HCT116 (cell line): ENCODE data around the gene ZFR2. TPM values are rescaled to one million over a fixed set of nuclear protein-coding genes. Genes with fewer than 3 reads are reported as not detected.
A peak's percentile ranks its signal among the peaks of the same experiment; 100 is the strongest.

Experiments used
- ATAC-seq: fragments of 200-7000 bp; cut with Tn5 transposase; 2 replicates; pipeline ENCODE4 v1.9.1; 2020; ENCODE audit warnings: mild to moderate bottlenecking, moderate library complexity
- BruUV-seq: library from RNA; stranded (reverse); fragments of 400-500 nt; replicated peaks from 2 replicates; lab custom pipeline; 2021; lab: Mats Ljungman, UMichigan
- CTCF ChIA-PET: fragments of 300-600 bp; sonication (Branson Sonifier 250); formaldehyde crosslinking; loops from one replicate; lab custom pipeline; 2021; ENCODE audit warnings: antibody characterized with exemption; lab: Charles Lee
- POLR2A ChIA-PET: fragments of 300-600, 350-600 bp; sonication (Branson Sonifier 250); formaldehyde crosslinking; loops from one replicate; lab custom pipeline; 2021; ENCODE audit warnings: antibody characterized with exemption; lab: Charles Lee
- RAD21 ChIA-PET, 2 experiments: fragments of 300-600 bp; sonication (Branson Sonifier 250); formaldehyde crosslinking; loops; one replicate each; lab custom pipeline; 2023; ENCODE audit warnings: low total read pairs in 2 of 2; ENCODE audit not compliant: uncharacterized antibody in 2 of 2, unreplicated experiment in 2 of 2, low non-redundant PET in 1 of 2; lab: Charles Lee
- DNase-seq: peaks from one replicate; pipeline ENCODE4 v3.0.0-alpha.2; 2010; ENCODE audit warnings: low read depth, low spot score
- H2AFZ ChIP-seq: fragments of 200-600 bp; shearing (Covaris generic), sonication (generic); 2 replicates; pipeline ENCODE4 v1.6.1; 2017; ENCODE audit warnings: low read depth, mixed run types, mixed read lengths, antibody characterized with exemption, low read length; ENCODE audit not compliant: poor library complexity, severe bottlenecking
- H3K27ac ChIP-seq: 2 replicates; pipeline ENCODE4 v1.5.1; 2012; ENCODE audit warnings: low read depth, low read length
- H3K27me3 ChIP-seq: fragments of 200-600 bp; sonication (generic); 2 replicates; pipeline ENCODE4 v1.6.1; 2016; ENCODE audit warnings: mixed run types, low read length, mixed read lengths; ENCODE audit not compliant: insufficient read depth
- H3K36me3 ChIP-seq, 2 experiments: fragments of 200-500 bp in 1 of 2; fragments of 200-600 bp in 1 of 2; sonication (Bioruptor generic) in 1 of 2; sonication (generic) in 1 of 2; 2 replicates each; pipeline versions ENCODE4 v1.5.1 to v1.6.1; 2014 to 2016; ENCODE audit warnings: low read length in 2 of 2, inconsistent platforms in 1 of 2, mixed read lengths in 1 of 2, mixed run types in 1 of 2; ENCODE audit not compliant: insufficient read depth in 2 of 2, control insufficient read depth in 1 of 2
- H3K4me1 ChIP-seq, 2 experiments: fragments of 200-600 bp in 1 of 2; sonication (generic) in 1 of 2; 2 replicates each; pipeline versions ENCODE4 v1.5.1 to v1.6.1; 2012 to 2017; ENCODE audit warnings: low read length in 2 of 2, inconsistent platforms in 1 of 2, mild to moderate bottlenecking in 1 of 2, mixed read lengths in 1 of 2, mixed run types in 1 of 2, moderate library complexity in 1 of 2; ENCODE audit not compliant: insufficient read depth in 2 of 2, control insufficient read depth in 1 of 2
- H3K4me2 ChIP-seq: fragments of 200-600 bp; sonication (generic); 2 replicates; pipeline ENCODE4 v1.6.1; 2017; ENCODE audit warnings: mixed run types, low read length, mixed read lengths
- H3K4me3 ChIP-seq, 2 experiments: fragments of 200-600 bp in 1 of 2; sonication (generic) in 1 of 2; replicated peaks in 1 of 2; 2 replicates each; pipeline ENCODE4 v1.5.1; 2011 to 2016; ENCODE audit warnings: low read length in 2 of 2, control low read depth in 1 of 2, low read depth in 1 of 2, mild to moderate bottlenecking in 1 of 2, mixed read lengths in 1 of 2, mixed run types in 1 of 2
- H3K79me2 ChIP-seq: fragments of 200-600 bp; sonication (generic); 2 replicates; pipeline ENCODE4 v1.6.1; 2017; ENCODE audit warnings: mild to moderate bottlenecking, mixed run types, low read length, moderate library complexity, mixed read lengths; ENCODE audit not compliant: insufficient read depth
- H3K9ac ChIP-seq: fragments of 200-600 bp; sonication (generic); 2 replicates; pipeline ENCODE4 v1.6.1; 2016; ENCODE audit warnings: low read length, mixed read lengths
- H3K9me2 ChIP-seq: fragments of 200-600 bp; sonication (generic), shearing (Covaris generic); 2 replicates; pipeline ENCODE4 v1.6.1; 2017; ENCODE audit warnings: mixed run types, mild to moderate bottlenecking, moderate library complexity; ENCODE audit not compliant: insufficient read depth
- H3K9me3 ChIP-seq, 2 experiments: fragments of 200-500 bp in 1 of 2; fragments of 200-600 bp in 1 of 2; sonication (Bioruptor generic) in 1 of 2; sonication (generic) in 1 of 2; 2 replicates each; pipeline ENCODE4 v1.6.1; 2014 to 2017; ENCODE audit warnings: low read length in 2 of 2, mixed read lengths in 2 of 2, inconsistent platforms in 1 of 2, low read depth in 1 of 2, mild to moderate bottlenecking in 1 of 2, mixed run types in 1 of 2, moderate library complexity in 1 of 2; ENCODE audit not compliant: control insufficient read depth in 1 of 2, insufficient read depth in 1 of 2
- H4K20me1 ChIP-seq: fragments of 200-600 bp; sonication (generic), shearing (Covaris generic); 2 replicates; pipeline ENCODE4 v1.6.1; 2017; ENCODE audit warnings: mixed run types, mild to moderate bottlenecking, moderate library complexity; ENCODE audit not compliant: insufficient read depth
- ATF3 ChIP-seq: IDR thresholded peaks from 2 replicates; pipeline ENCODE4 v1.6.1; 2012
- CEBPB ChIP-seq: IDR thresholded peaks from 2 replicates; pipeline ENCODE4 v1.6.1; 2012; ENCODE audit warnings: low read depth
- CTCF ChIP-seq, 3 experiments: fragments of 200-600 bp in 1 of 3; sonication (generic) in 1 of 3; IDR thresholded peaks in 2 of 3; conservative IDR thresholded peaks in 1 of 3; 2 replicates each; pipeline ENCODE4 v1.5.1; 2012 to 2017; ENCODE audit warnings: low read depth in 2 of 3, low read length in 2 of 3, antibody characterized with exemption in 1 of 3, borderline replicate concordance in 1 of 3, control low read depth in 1 of 3, mild to moderate bottlenecking in 1 of 3, mixed read lengths in 1 of 3, mixed run types in 1 of 3, moderate library complexity in 1 of 3; ENCODE audit not compliant: insufficient read depth in 1 of 3
- EGR1 ChIP-seq: IDR thresholded peaks from 2 replicates; pipeline ENCODE4 v1.6.1; 2012; ENCODE audit warnings: low read depth
- EZH2 ChIP-seq: fragments of 200-600 bp; sonication (generic); IDR thresholded peaks from 2 replicates; pipeline ENCODE4 v1.6.1; 2017; ENCODE audit warnings: antibody characterized with exemption, mixed run types
- EZH2phosphoT487 ChIP-seq: fragments of 200-600 bp; IDR thresholded peaks from 2 replicates; pipeline ENCODE4 v1.6.1; 2018; ENCODE audit warnings: antibody characterized with exemption, borderline replicate concordance
- FOSL1 ChIP-seq: IDR thresholded peaks from 2 replicates; pipeline ENCODE4 v1.6.1; 2012; ENCODE audit warnings: low read depth
- JUND ChIP-seq: IDR thresholded peaks from 2 replicates; pipeline ENCODE4 v1.6.1; 2012
- MAX ChIP-seq: IDR thresholded peaks from 2 replicates; pipeline ENCODE4 v1.6.1; 2012
- POLR2A ChIP-seq: IDR thresholded peaks from 2 replicates; pipeline ENCODE4 v1.7.0; 2011; ENCODE audit warnings: borderline replicate concordance; ENCODE audit not compliant: insufficient read depth, insufficient read length; ENCODE audit errors: extremely low read depth
- POLR2AphosphoS5 ChIP-seq: IDR thresholded peaks from 2 replicates; pipeline ENCODE4 v1.6.1; 2011; ENCODE audit warnings: mild to moderate bottlenecking, low read depth, low read length, moderate library complexity
- SIN3A ChIP-seq: IDR thresholded peaks from 2 replicates; pipeline ENCODE4 v1.6.1; 2012; ENCODE audit warnings: low read depth
- SP1 ChIP-seq: IDR thresholded peaks from 2 replicates; pipeline ENCODE4 v1.6.1; 2012; ENCODE audit warnings: low read depth
- TCF7L2 ChIP-seq: IDR thresholded peaks from 2 replicates; pipeline ENCODE4 v1.7.0; 2011; ENCODE audit warnings: borderline replicate concordance, inconsistent platforms; ENCODE audit not compliant: insufficient read depth, insufficient read length; ENCODE audit errors: extremely low read depth
- YY1 ChIP-seq: IDR thresholded peaks from 2 replicates; pipeline ENCODE4 v1.6.1; 2011; ENCODE audit warnings: low read length, low read depth, moderate library complexity, mild to moderate bottlenecking; ENCODE audit not compliant: insufficient replicate concordance; ENCODE audit errors: extremely low read depth
- ZBTB33 ChIP-seq: IDR thresholded peaks from 2 replicates; pipeline ENCODE4 v1.6.1; 2011; ENCODE audit warnings: mild to moderate bottlenecking, low read length, moderate library complexity; ENCODE audit not compliant: insufficient replicate concordance; ENCODE audit errors: extremely low read depth
- ZFX ChIP-seq: fragments of 450-650 bp; IDR thresholded peaks from 2 replicates; pipeline ENCODE4 v1.6.1; 2017
- ZNF274 ChIP-seq: fragments of 200-500 bp; sonication (Bioruptor generic); IDR thresholded peaks from 2 replicates; pipeline ENCODE4 v1.6.1; 2014; ENCODE audit warnings: mild to moderate bottlenecking, low read depth, low read length, inconsistent platforms
- intact Hi-C: fragments of 100-400 bp; cut with micrococcal nuclease; formaldehyde crosslinking; loops from 2 replicates; pipeline ENCODE4 v1.10.0; 2022
- total RNA-seq: library from RNA; stranded (reverse); gene quantifications from one replicate; pipeline ENCODE4 v1.2.1, GENCODE V29; 2021; ENCODE audit not compliant: unreplicated experiment

The ZFR2 gene
- total RNA-seq, 1 experiment from 2014 or later, result 0.34 TPM

GRCh38 chr19:3851254-3852176, 17.3 kb downstream of the ZFR2 start:
- CTCF ChIA-PET, result interaction anchor here (0.8 to 4.1 kb wide), 13 partner anchors 14 to 357 kb away, joined by 3 to 27 read pairs (median 5); partner anchors contain the start of genes DAPK3 and PIAS4
- no TSS peak for BruUV-seq

More at GRCh38 chr19:3851254-3852176, 17.3 kb downstream of the ZFR2 start:
- Histone ChIP-seq H3K9ac (no peak overlapping the region), H3K9me3 (no peaks in the 10 kb centered on the region), H2AFZ (no peak overlapping the region), H3K4me3 (no peak overlapping the region), H3K27ac (no peak overlapping the region), H4K20me1 (no peaks in the 10 kb centered on the region), H3K27me3 (no peaks in the 10 kb centered on the region), H3K4me1 (peaks cover 21 to 39% of the 10 kb centered on the region in 2 experiments), H3K79me2 (no peaks in the 10 kb centered on the region), H3K9me2 (no peaks in the 10 kb centered on the region), H3K36me3 (no peaks in the 10 kb centered on the region), H3K4me2 (peak overlapping the region; percentile 29)
- ATAC-seq (peak; percentile 61), DNase-seq (peak; percentile 39)
- TF ChIP-seq EGR1, result no peak
- no peak for TF ChIP-seq ZNF274
- TF ChIP-seq TCF7L2, result no peak
- TF ChIP-seq SIN3A, result no peak
- TF ChIP-seq ZBTB33, result no peak
- no peak for TF ChIP-seq ZFX
- TF ChIP-seq JUND, result no peak; the same call in 1 of the 2 replicates
- no peak for TF ChIP-seq MAX
- TF ChIP-seq CTCF (IDR thresholded peaks at IDR 0.05 in 2 of 3, conservative IDR thresholded peaks at IDR 0.05 in 1 of 3; ENCODE audit: borderline replicate concordance in 1 of 3, insufficient read depth in 1 of 3, low read depth in 2 of 3, low read length in 2 of 3), result no peak
- TF ChIP-seq POLR2A, result no peak
- TF ChIP-seq EZH2phosphoT487, result no peak
- TF ChIP-seq POLR2AphosphoS5, result no peak
- TF ChIP-seq FOSL1, result no peak
- TF ChIP-seq EZH2, result no peak
- no peak; the same call in 1 of the 2 replicates for TF ChIP-seq SP1
- no peak for TF ChIP-seq ATF3
- TF ChIP-seq YY1, result no peak
- no peak for TF ChIP-seq CEBPB
- RAD21 ChIA-PET, result interaction anchor here in 1 of 2 experiments (2.3 kb wide), 1 partner anchor 120 kb away, joined by 7 read pairs; the partner anchor contains the start of gene DAPK3
- POLR2A ChIA-PET, result interaction anchor here (1.1 to 3.0 kb wide), 3 partner anchors 117 to 134 kb away, joined by 4 to 13 read pairs (median 4); partner anchors contain the start of genes DAPK3 and EEF2
- intact Hi-C loops, result loop anchor here (1.0 to 10.0 kb wide), 4 partner anchors 119 to 356 kb away; partner anchors contain the start of genes DAPK3 and EEF2
